ENCODE data around the gene ZNF333. TPM values are rescaled to one million over a fixed set of nuclear protein-coding genes. Genes with fewer than 3 reads are reported as not detected.

ZNF333 gene
- total RNA-seq, 2 experiments from 2014 or later = 15.5 to 17.6 TPM

GRCh38 chr19:14674764-14675163 lies 15.1 kb upstream of the ZNF333 start, which contains the start of gene ADGRE3:
ADGRE3 (minus strand) TSS chr19:14674844; CDS start chr19:14674770, 74 bp downstream.
- no peaks in the 10 kb centered on the region for H3K36me3 ChIP-seq (ENCODE audit: insufficient read depth, low read length)
- H3K4me1 ChIP-seq (ENCODE audit: insufficient read depth, low read length) = peaks cover 17% of the 10 kb centered on the region
- peaks cover 0 to 12% of the 10 kb centered on the region in 2 experiments for H3K27me3 ChIP-seq (ENCODE audit: control insufficient read depth in 1 of 2, insufficient read depth in 2 of 2, low read length in 2 of 2)
- peak in 3 of 14 experiments; percentile 25 to 35 (median 34) for DNase-seq
- H3K36me3 Mint-ChIP-seq (ENCODE audit: low read depth) = no peaks in the 10 kb centered on the region
- H3K4me3 Mint-ChIP-seq = no peak within 1 kb of the TSS
- no peaks in the 10 kb centered on the region for H3K4me1 Mint-ChIP-seq (ENCODE audit: low read depth)
- ChIA-PET CTCF (interaction anchor here (0.6 to 0.7 kb wide), 2 partner anchors 10 to 14 kb away, joined by 4 read pairs; no protein-coding TSS in a partner anchor), POLR2A (no interaction called here)
- H3K27ac ChIP-seq (ENCODE audit: low read depth in 1 of 2, low read length in 2 of 2) = no peak within 1 kb of the TSS
- peaks cover 22% of the 10 kb centered on the region for H3K27me3 Mint-ChIP-seq
- H3K27ac Mint-ChIP-seq = no peak within 1 kb of the TSS
- H3K9me3 Mint-ChIP-seq = no peaks in the 10 kb centered on the region
- H3K9me3 ChIP-seq (ENCODE audit: control insufficient read depth in 1 of 2, insufficient read depth in 1 of 2, low read length in 2 of 2) = peaks cover 0 to under 1% of the 10 kb centered on the region in 2 experiments
- intact Hi-C loops (cut with DNase I, micrococcal nuclease) = no loop called here
- TF ChIP-seq, protein P1, sequence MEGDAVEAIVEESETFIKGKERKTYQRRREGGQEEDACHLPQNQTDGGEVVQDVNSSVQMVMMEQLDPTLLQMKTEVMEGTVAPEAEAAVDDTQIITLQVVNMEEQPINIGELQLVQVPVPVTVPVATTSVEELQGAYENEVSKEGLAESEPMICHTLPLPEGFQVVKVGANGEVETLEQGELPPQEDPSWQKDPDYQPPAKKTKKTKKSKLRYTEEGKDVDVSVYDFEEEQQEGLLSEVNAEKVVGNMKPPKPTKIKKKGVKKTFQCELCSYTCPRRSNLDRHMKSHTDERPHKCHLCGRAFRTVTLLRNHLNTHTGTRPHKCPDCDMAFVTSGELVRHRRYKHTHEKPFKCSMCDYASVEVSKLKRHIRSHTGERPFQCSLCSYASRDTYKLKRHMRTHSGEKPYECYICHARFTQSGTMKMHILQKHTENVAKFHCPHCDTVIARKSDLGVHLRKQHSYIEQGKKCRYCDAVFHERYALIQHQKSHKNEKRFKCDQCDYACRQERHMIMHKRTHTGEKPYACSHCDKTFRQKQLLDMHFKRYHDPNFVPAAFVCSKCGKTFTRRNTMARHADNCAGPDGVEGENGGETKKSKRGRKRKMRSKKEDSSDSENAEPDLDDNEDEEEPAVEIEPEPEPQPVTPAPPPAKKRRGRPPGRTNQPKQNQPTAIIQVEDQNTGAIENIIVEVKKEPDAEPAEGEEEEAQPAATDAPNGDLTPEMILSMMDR (IDR thresholded peaks at IDR 0.05) = no peak
- no peak within 1 kb of the TSS for H3K4me3 ChIP-seq (ENCODE audit: low read length)
- no peak for ATAC-seq (ENCODE audit: poor library complexity)

DNA sequence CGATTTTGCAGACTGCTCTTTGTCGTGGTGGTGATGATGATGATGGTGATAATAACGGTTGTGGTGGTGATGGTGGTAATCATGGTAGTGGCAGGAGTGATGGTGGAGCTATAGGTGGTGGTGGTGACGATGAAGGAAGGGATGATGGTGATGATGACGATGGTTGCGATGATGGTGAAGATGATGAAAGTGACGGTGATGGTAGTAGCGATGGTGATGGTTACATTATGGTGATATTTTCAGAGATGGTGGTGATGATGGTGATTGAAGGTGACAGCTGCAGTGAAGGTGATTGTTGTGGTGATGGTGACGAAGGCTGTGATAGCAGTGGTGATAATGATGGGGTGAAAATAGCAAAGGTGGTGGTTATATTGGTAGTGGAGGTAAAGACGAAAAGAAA lies 13.1 kb upstream of the ZNF333 start:
- TF ChIP-seq, protein P1 (IDR thresholded peaks at IDR 0.05) = no peak
- H3K4me3 ChIP-seq (ENCODE audit: low read length) = no peak overlapping the region
- H3K4me1 Mint-ChIP-seq (ENCODE audit: low read depth) = no peaks in the 10 kb centered on the region
- H3K9me3 ChIP-seq (ENCODE audit: control insufficient read depth in 1 of 2, insufficient read depth in 1 of 2, low read length in 2 of 2) = no peaks in the 10 kb centered on the region
- H3K27ac ChIP-seq (ENCODE audit: low read depth in 1 of 2, low read length in 2 of 2) = no peak overlapping the region
- no peaks in the 10 kb centered on the region for H3K36me3 Mint-ChIP-seq (ENCODE audit: low read depth)
- no peaks in the 10 kb centered on the region for H3K9me3 Mint-ChIP-seq
- no peak overlapping the region for H3K4me3 Mint-ChIP-seq
- intact Hi-C loops (cut with DNase I, micrococcal nuclease) = no loop called here
- peaks cover 0 to 12% of the 10 kb centered on the region in 2 experiments for H3K27me3 ChIP-seq (ENCODE audit: control insufficient read depth in 1 of 2, insufficient read depth in 2 of 2, low read length in 2 of 2)
- ATAC-seq (ENCODE audit: poor library complexity) (no peak), DNase-seq (no peak)
- peaks cover 16% of the 10 kb centered on the region for H3K27me3 Mint-ChIP-seq
- ChIA-PET POLR2A (no interaction called here), CTCF (interaction anchor here (1.2 kb wide), 2 partner anchors 10 to 102 kb away, joined by 3 to 5 read pairs; no protein-coding TSS in a partner anchor)
- H3K4me1 ChIP-seq (ENCODE audit: insufficient read depth, low read length) = peaks cover 10% of the 10 kb centered on the region
- no peak overlapping the region for H3K27ac Mint-ChIP-seq
- no peaks in the 10 kb centered on the region for H3K36me3 ChIP-seq (ENCODE audit: insufficient read depth, low read length)

- no peaks in the 10 kb centered on the region for H3K36me3 ChIP-seq (ENCODE audit: insufficient read depth, low read length)
- H3K4me3 ChIP-seq (ENCODE audit: low read length) = no peak overlapping the region
- Mint-ChIP-seq H3K4me1 (ENCODE audit: low read depth) (no peaks in the 10 kb centered on the region), H3K9me3 (no peaks in the 10 kb centered on the region), H3K4me3 (no peak overlapping the region), H3K27me3 (peaks cover 22% of the 10 kb centered on the region), H3K36me3 (ENCODE audit: low read depth) (no peaks in the 10 kb centered on the region), H3K27ac (no peak overlapping the region)
- intact Hi-C loops (cut with DNase I, micrococcal nuclease) = no loop called here
- no peaks in the 10 kb centered on the region for H3K9me3 ChIP-seq (ENCODE audit: control insufficient read depth in 1 of 2, insufficient read depth in 1 of 2, low read length in 2 of 2)
- H3K27me3 ChIP-seq (ENCODE audit: control insufficient read depth in 1 of 2, insufficient read depth in 2 of 2, low read length in 2 of 2) = peaks cover 0 to 12% of the 10 kb centered on the region in 2 experiments
- DNase-seq (no peak), ATAC-seq (ENCODE audit: poor library complexity) (peak; percentile 61)
- ChIA-PET CTCF (interaction anchor here (0.6 kb wide), 1 partner anchor 432 kb away, joined by 4 read pairs; no protein-coding TSS in a partner anchor), POLR2A (no interaction called here)
- TF ChIP-seq, protein P1 (IDR thresholded peaks at IDR 0.05) = no peak
- peaks cover 10% of the 10 kb centered on the region for H3K4me1 ChIP-seq (ENCODE audit: insufficient read depth, low read length)
- H3K27ac ChIP-seq (ENCODE audit: low read depth in 1 of 2, low read length in 2 of 2) = no peak overlapping the region
These were observed 12.4 kb upstream of the ZNF333 start for GRCh38 chr19:14677464-14677863.

Data from CD4-positive, alpha-beta T cell (primary cell).